ENCODE data around the gene SLC39A7. TPM values are rescaled to one million over a fixed set of nuclear protein-coding genes. Genes with fewer than 3 reads are reported as not detected.
A peak's percentile ranks its signal among the peaks of the same experiment; 100 is the strongest.

Gene SLC39A7
- total RNA-seq, 5 donors from 2014 or later (not counting 1 experiment from before 2014, with no cell fraction given), result 19.1 to 44.0 (median 41.3) TPM

DNA sequence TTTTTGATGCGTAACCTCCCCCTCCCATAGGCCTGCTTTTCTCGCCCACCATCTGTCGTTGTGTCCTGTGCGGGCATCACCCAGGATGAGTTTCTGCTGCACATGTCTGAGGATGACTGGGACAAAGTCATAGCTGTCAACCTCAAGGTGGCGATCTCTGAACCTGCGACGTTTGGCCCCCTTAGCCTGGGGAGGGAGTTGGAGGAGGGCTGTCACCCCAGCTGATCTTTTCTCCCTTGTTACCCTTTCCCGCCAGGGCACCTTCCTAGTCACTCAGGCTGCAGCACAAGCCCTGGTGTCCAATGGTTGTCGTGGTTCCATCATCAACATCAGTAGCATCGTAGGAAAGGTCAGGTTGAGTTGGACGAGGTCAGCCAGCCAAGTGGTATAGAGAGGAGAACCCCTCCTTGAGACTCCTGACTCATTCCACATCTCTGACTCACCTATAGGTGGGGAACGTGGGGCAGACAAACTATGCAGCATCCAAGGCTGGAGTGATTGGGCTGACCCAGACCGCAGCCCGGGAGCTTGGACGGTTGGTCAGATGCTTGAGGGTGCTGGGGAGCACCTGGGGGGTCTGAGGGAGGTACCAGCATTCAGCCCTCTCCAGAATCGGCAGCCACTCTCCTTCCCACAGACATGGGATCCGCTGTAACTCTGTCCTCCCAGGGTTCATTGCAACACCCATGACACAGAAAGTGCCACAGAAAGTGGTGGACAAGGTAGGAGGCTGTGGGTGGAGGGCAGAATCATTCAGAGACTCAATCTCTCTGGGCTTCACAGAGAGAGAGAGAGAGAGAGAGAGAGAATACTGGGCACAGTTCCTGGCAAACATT, 4.7 kb downstream of the SLC39A7 start:
- H3K4me3 Mint-ChIP-seq, result peak overlapping the region; percentile 79 to 97 (median 92)
- H3K27ac Mint-ChIP-seq, result peak overlapping the region; percentile 83 to 88
- POLR2A ChIA-PET, result no interaction called here
- DNase-seq, result peak in 2 of 35 experiments; percentile 20 to 50
- no peaks in the 10 kb centered on the region for H3K9me3 Mint-ChIP-seq
- peaks cover 69 to 72% (median 69%) of the 10 kb centered on the region in 3 donors for H3K4me1 Mint-ChIP-seq
- H3K9me3 ChIP-seq, result no peaks in the 10 kb centered on the region
- H3K27me3 ChIP-seq (replicated peaks in 1 of 2; ENCODE audit: control insufficient read depth in 2 of 2, extremely low read depth in 1 of 2, insufficient read depth in 2 of 2, low read length in 1 of 2), result no peaks in the 10 kb centered on the region
- CTCF ChIA-PET, result interaction anchor here in 1 of 2 donors (1.2 kb wide), 1 partner anchor 43 kb away, joined by 7 read pairs; no protein-coding TSS in a partner anchor
- H3K36me3 ChIP-seq (ENCODE audit: control insufficient read depth in 2 of 2, extremely low read depth in 1 of 2, insufficient read depth in 1 of 2, low read length in 1 of 2), result peaks cover 0 to 32% of the 10 kb centered on the region in 2 donors
- peak overlapping the region; percentile 75 to 91 for H3K4me3 ChIP-seq (ENCODE audit: control insufficient read depth in 1 of 2, extremely low read depth in 1 of 2, low read length in 1 of 2)
- ATAC-seq (replicated peaks in 1 of 4), result no peak
- peaks cover 0 to 5% of the 10 kb centered on the region in 2 donors for H3K27me3 Mint-ChIP-seq
- peaks cover 33% of the 10 kb centered on the region for H3K36me3 Mint-ChIP-seq
- peaks cover 19 to 57% of the 10 kb centered on the region in 2 experiments for H3K4me1 ChIP-seq (ENCODE audit: control insufficient read depth in 1 of 2, extremely low read depth in 1 of 2, insufficient read depth in 2 of 2, low read length in 2 of 2)
- peak overlapping the region; percentile 61 for H3K27ac ChIP-seq (ENCODE audit: low read length)
- 55% methylated on average over 2 of the region's 17 CpGs for WGBS (ENCODE audit: insufficient coverage)

DNA sequence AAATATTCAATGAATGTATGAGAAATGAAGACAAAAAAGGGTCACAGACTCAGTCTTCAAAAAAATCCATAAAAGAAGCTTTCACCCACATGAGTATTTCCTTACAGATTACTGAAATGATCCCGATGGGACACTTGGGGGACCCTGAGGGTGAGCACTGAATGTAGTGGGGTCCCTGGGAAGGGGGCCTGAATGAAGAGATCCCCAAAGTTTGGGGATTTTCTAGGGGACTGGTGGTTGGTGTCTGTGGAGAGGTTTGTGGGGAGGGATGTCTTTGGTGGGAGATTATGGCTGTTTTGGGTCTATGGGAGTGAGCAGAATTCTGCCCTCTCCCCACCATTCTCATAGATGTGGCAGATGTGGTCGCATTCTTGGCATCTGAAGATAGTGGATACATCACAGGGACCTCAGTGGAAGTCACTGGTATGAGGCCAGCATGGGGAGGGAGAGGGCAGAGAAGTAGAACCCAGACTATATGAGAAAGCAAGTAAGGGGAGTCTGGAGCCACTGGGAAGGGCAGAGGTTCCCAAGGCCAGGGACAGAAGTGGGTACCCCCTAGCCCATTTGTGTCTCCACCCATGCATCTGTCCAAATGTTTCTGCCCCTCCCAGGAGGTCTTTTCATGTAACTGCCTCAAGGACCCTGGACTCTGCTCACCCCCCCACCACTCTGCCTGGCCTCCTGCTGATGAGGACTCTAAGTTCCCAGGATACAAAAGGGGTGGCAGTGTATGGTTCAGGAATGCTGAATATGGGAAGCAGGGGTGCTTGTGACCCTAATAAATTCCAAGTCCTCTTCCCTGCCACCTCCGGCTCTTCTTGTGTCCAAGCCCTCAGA, 5.6 kb downstream of the SLC39A7 start:
- H3K36me3 Mint-ChIP-seq, result peaks cover 33% of the 10 kb centered on the region
- POLR2A ChIA-PET, result no interaction called here
- peak overlapping the region; percentile 44 to 83 for H3K27ac Mint-ChIP-seq
- Histone ChIP-seq H3K4me3 (ENCODE audit: control insufficient read depth in 1 of 2, extremely low read depth in 1 of 2, low read length in 1 of 2) (no peak overlapping the region), H3K27me3 (replicated peaks in 1 of 2; ENCODE audit: control insufficient read depth in 2 of 2, extremely low read depth in 1 of 2, insufficient read depth in 2 of 2, low read length in 1 of 2) (no peaks in the 10 kb centered on the region), H3K9me3 (no peaks in the 10 kb centered on the region), H3K36me3 (ENCODE audit: control insufficient read depth in 2 of 2, extremely low read depth in 1 of 2, insufficient read depth in 1 of 2, low read length in 1 of 2) (peaks cover 0 to 36% of the 10 kb centered on the region in 2 donors), H3K27ac (ENCODE audit: low read length) (no peak overlapping the region), H3K4me1 (ENCODE audit: control insufficient read depth in 1 of 2, extremely low read depth in 1 of 2, insufficient read depth in 2 of 2, low read length in 2 of 2) (peaks cover 18 to 53% of the 10 kb centered on the region in 2 experiments)
- H3K27me3 Mint-ChIP-seq, result peaks cover 0 to 5% of the 10 kb centered on the region in 2 donors
- H3K9me3 Mint-ChIP-seq, result no peaks in the 10 kb centered on the region
- H3K4me1 Mint-ChIP-seq, result peaks cover 62 to 64% (median 64%) of the 10 kb centered on the region in 3 donors
- no CpG with 5 or more reads among the region's 3 CpGs for WGBS (ENCODE audit: insufficient coverage)
- DNase-seq (no peak), ATAC-seq (replicated peaks in 1 of 4) (no peak)
- H3K4me3 Mint-ChIP-seq, result peak overlapping the region; percentile 79 to 97 (median 92)
- CTCF ChIA-PET, result no interaction called here

DNA sequence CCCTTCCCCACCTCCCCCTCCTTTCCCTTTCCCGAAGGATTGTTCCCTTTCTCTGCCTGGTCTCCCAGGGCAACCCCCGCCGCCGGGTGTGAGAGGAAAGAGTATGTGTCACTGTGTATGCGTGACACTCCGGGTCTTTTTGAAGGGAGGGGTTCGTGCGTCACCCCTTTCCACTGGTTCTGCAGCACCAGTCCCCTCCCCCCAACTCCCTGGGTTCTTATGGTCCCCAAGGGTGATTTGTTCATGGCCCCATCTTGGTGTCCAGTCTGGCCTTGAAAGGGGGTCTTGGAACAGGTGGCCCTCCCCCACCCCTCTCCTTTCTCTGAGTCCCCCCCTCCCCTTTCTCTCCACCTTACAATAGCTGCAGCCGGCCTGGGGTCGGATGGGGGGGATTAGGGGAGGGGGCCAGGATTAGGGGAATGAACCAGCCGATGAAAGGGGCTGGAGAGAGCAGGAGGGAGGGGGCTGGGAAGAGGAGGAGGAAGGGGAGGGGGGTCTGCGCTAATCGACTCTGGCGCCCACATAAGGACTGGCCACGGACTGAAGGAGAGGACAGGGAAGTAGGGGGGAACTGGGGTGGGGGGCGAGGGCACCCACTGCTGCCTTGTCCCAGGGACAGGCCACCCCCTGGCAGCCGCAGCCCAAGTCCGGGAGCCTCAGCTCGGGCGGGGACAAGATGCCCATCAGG, 6.3 kb downstream of the SLC39A7 start:
- ChIA-PET POLR2A (no interaction called here), CTCF (no interaction called here)
- Histone ChIP-seq H3K4me3 (ENCODE audit: control insufficient read depth in 1 of 2, extremely low read depth in 1 of 2, low read length in 1 of 2) (peak overlapping the region; percentile 84 to 98), H3K4me1 (ENCODE audit: control insufficient read depth in 1 of 2, extremely low read depth in 1 of 2, insufficient read depth in 2 of 2, low read length in 2 of 2) (peaks cover 13 to 45% of the 10 kb centered on the region in 2 experiments), H3K27ac (ENCODE audit: low read length) (no peak overlapping the region), H3K36me3 (ENCODE audit: control insufficient read depth in 2 of 2, extremely low read depth in 1 of 2, insufficient read depth in 1 of 2, low read length in 1 of 2) (peaks cover 0 to 40% of the 10 kb centered on the region in 2 donors), H3K27me3 (replicated peaks in 1 of 2; ENCODE audit: control insufficient read depth in 2 of 2, extremely low read depth in 1 of 2, insufficient read depth in 2 of 2, low read length in 1 of 2) (peaks cover 0 to 7% of the 10 kb centered on the region in 2 experiments), H3K9me3 (no peaks in the 10 kb centered on the region)
- DNase-seq, result no peak
- 56% methylated on average over 8 of the region's 20 CpGs for WGBS (ENCODE audit: insufficient coverage)
- no peak for ATAC-seq (replicated peaks in 1 of 4)
- H3K4me1 Mint-ChIP-seq, result peaks cover 54 to 57% (median 56%) of the 10 kb centered on the region in 3 donors
- peak overlapping the region; percentile 81 to 97 (median 87) for H3K4me3 Mint-ChIP-seq
- peaks cover 0 to 6% of the 10 kb centered on the region in 2 donors for H3K27me3 Mint-ChIP-seq
- H3K27ac Mint-ChIP-seq, result no peak overlapping the region
- peaks cover 31% of the 10 kb centered on the region for H3K36me3 Mint-ChIP-seq
- no peaks in the 10 kb centered on the region for H3K9me3 Mint-ChIP-seq

DNA sequence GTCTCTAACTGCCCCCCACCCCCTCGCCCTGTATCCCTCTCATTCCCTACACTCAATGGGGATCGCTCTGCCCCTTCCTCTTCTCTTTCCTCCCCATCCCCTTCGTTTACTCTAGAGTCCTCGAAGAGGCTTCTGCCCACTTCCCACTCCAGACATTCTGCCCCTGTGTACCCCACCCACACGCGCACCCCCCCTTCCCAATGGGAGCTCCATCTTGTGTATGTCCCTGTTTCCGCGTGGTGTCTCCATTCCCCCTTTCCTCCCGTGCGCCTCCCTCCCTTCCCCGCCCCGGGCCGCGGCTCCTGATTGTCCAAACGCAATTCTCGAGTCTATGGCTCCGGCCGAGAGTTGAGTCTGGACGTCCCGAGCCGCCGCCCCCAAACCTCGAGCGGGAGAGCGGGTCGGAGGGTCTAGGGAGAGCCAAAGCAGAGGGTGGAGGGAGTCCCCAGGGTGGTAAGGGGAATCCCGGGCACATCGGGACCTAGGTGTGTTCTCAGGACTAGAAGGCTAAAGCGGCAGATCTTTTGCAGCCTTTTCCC, 7.0 kb downstream of the SLC39A7 start:
- Histone ChIP-seq H3K27ac (ENCODE audit: low read length) (peak overlapping the region; percentile 93), H3K4me3 (ENCODE audit: control insufficient read depth in 1 of 2, extremely low read depth in 1 of 2, low read length in 1 of 2) (peak overlapping the region; percentile 84 to 98), H3K27me3 (replicated peaks in 1 of 2; ENCODE audit: control insufficient read depth in 2 of 2, extremely low read depth in 1 of 2, insufficient read depth in 2 of 2, low read length in 1 of 2) (peaks cover 0 to 12% of the 10 kb centered on the region in 2 experiments), H3K9me3 (no peaks in the 10 kb centered on the region), H3K36me3 (ENCODE audit: control insufficient read depth in 2 of 2, extremely low read depth in 1 of 2, insufficient read depth in 1 of 2, low read length in 1 of 2) (peaks cover 0 to 37% of the 10 kb centered on the region in 2 donors), H3K4me1 (ENCODE audit: control insufficient read depth in 1 of 2, extremely low read depth in 1 of 2, insufficient read depth in 2 of 2, low read length in 2 of 2) (peaks cover 13 to 46% of the 10 kb centered on the region in 2 experiments)
- ChIA-PET CTCF (interaction anchor here (0.5 to 1.3 kb wide), 4 partner anchors 11 to 43 kb away, joined by 3 to 15 read pairs (median 4); no protein-coding TSS in a partner anchor), POLR2A (interaction anchor here (0.6 to 0.7 kb wide), 2 partner anchors 41 to 64 kb away, joined by 3 read pairs; no protein-coding TSS in a partner anchor)
- H3K36me3 Mint-ChIP-seq, result peaks cover 29% of the 10 kb centered on the region
- peak overlapping the region; percentile 81 to 89 (median 87) for H3K4me3 Mint-ChIP-seq
- ATAC-seq (replicated peaks in 1 of 4) (no peak), DNase-seq (peak in 1 of 35 experiments; percentile 56)
- H3K4me1 Mint-ChIP-seq, result peaks cover 51 to 57% (median 53%) of the 10 kb centered on the region in 3 donors
- peaks cover 0 to 11% of the 10 kb centered on the region in 2 donors for H3K27me3 Mint-ChIP-seq
- 5% methylated on average over 17 of the region's 29 CpGs for WGBS (ENCODE audit: insufficient coverage)
- no peaks in the 10 kb centered on the region for H3K9me3 Mint-ChIP-seq
- peak overlapping the region; percentile 80 to 84 for H3K27ac Mint-ChIP-seq

DNA sequence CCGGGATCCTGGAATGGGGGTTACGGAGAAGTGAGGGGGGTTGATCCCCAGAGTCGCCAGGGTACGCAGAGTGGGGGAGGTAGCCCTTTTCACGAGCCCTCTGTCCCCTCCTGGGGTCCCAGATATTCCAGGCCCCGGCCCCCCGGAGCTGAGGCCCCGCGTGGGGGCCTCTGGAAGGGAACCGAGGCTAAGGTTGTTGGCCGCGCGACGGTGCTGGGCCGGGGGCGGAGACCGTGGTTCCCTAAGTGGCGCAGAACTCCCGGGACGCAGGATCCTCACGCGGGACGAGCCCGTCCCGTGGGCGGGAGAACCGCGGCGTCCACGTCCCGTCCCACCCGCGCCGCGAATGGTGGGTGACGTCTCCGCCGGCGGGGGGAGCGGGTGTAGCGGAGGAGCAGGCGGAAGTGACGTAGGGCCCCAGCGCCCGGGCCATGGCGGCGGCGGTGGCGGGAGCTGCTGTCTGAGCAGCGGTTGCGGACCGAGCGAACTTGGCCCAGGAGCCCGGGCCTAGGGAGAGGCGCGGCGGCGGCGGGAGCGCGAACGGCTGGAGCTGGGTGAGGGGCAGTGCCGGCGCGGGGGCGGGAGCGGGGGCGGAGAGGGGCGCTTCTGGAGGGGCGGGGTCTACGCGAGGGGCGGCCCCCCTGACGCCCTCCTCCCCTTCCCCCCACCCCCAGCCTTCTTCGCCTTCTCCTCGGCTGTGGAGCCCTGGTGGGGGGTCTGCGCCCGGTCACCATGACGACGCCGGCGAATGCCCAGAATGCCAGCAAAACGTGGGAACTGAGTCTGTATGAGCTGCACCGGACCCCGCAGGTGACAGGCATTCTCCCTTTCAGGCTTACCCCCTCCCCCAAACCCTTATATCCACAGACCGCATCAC, 7.7 kb downstream of the SLC39A7 start, which contains the start of gene RING1:
Gene RING1, plus strand, starts transcription at position 410 of the 877 bp plus-strand sequence. Its CDS starts 323 bp downstream, at position 733.
- peak within 1 kb of the TSS; percentile 81 to 89 (median 87) for H3K4me3 Mint-ChIP-seq
- peak within 1 kb of the TSS; percentile 93 for H3K27ac ChIP-seq (ENCODE audit: low read length)
- H3K9me3 ChIP-seq, result no peaks in the 10 kb centered on the region
- ChIA-PET CTCF (interaction anchor here (0.5 to 1.3 kb wide), 8 partner anchors 10 to 267 kb away, joined by 3 to 15 read pairs (median 3); no protein-coding TSS in a partner anchor), POLR2A (interaction anchor here (0.6 to 1.1 kb wide), 6 partner anchors 26 to 355 kb away, joined by 3 to 4 read pairs (median 4); partner anchors contain the start of gene TAP1 (in 1 of the 2))
- H3K9me3 Mint-ChIP-seq, result no peaks in the 10 kb centered on the region
- peaks cover 0 to 18% of the 10 kb centered on the region in 2 donors for H3K27me3 Mint-ChIP-seq
- H3K4me1 ChIP-seq (ENCODE audit: control insufficient read depth in 1 of 2, extremely low read depth in 1 of 2, insufficient read depth in 2 of 2, low read length in 2 of 2), result peaks cover 13 to 53% of the 10 kb centered on the region in 2 experiments
- H3K4me3 ChIP-seq (ENCODE audit: control insufficient read depth in 1 of 2, extremely low read depth in 1 of 2, low read length in 1 of 2), result peak within 1 kb of the TSS; percentile 84 to 98
- under 1% methylated on average over 69 of the region's 86 CpGs for WGBS (ENCODE audit: insufficient coverage)
- peaks cover 22% of the 10 kb centered on the region for H3K36me3 Mint-ChIP-seq
- ATAC-seq (replicated peaks in 1 of 4), result peak; percentile 64 to 75 (median 68)
- peaks cover 0 to 30% of the 10 kb centered on the region in 2 donors for H3K36me3 ChIP-seq (ENCODE audit: control insufficient read depth in 2 of 2, extremely low read depth in 1 of 2, insufficient read depth in 1 of 2, low read length in 1 of 2)
- peaks cover 0 to 18% of the 10 kb centered on the region in 2 experiments for H3K27me3 ChIP-seq (replicated peaks in 1 of 2; ENCODE audit: control insufficient read depth in 2 of 2, extremely low read depth in 1 of 2, insufficient read depth in 2 of 2, low read length in 1 of 2)
- peak; percentile 74 to 94 (median 85) for DNase-seq
- H3K4me1 Mint-ChIP-seq, result peaks cover 51 to 57% (median 53%) of the 10 kb centered on the region in 3 donors
- H3K27ac Mint-ChIP-seq, result peak within 1 kb of the TSS; percentile 83 to 84
